KOPT-K1 (cell line): Measurements from ENCODE around the gene LRP1B.

Experiments used
- H3K27ac ChIP-seq: fragments of 200-600 bp; sonication (generic); 2 replicates; pipeline ENCODE4 v1.5.1; 2016; ENCODE audit warnings: antibody characterized with exemption, mild to moderate bottlenecking, low read depth, low read length; ENCODE audit not compliant: poor library complexity, severe bottlenecking
- H3K36me3 ChIP-seq: fragments of 200-600 bp; sonication (generic); 2 replicates; pipeline ENCODE4 v1.5.1; 2017; ENCODE audit warnings: antibody characterized with exemption, mild to moderate bottlenecking, low read length, moderate library complexity; ENCODE audit not compliant: insufficient read depth
- H3K9me3 ChIP-seq: fragments of 200-600 bp; sonication (generic); 2 replicates; pipeline ENCODE4 v1.5.1; 2017; ENCODE audit warnings: antibody characterized with exemption, low read length, mild to moderate bottlenecking; ENCODE audit not compliant: insufficient read depth, poor library complexity, severe bottlenecking

LRP1B gene

DNA sequence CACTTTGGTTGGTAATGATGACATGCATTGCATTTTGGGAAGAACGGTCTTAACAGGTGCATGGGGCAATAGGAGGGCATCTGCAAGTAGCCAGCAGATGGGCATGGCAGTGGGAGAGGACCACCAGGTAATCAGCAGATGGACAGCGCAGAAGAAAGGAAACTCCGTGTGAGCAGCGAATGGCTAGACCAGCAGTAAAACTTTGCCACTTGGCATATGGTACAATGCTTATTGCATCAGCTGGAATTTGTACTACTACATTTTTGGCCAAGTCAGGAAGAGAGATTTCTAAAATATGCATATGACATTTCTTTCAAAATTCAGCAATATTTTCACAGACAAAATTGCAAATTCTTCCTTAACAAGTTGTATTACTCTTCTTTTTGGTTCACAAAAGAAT lies 768.5 kb downstream of the LRP1B start:
- Histone ChIP-seq H3K9me3 (no peaks in the 10 kb centered on the region), H3K36me3 (no peaks in the 10 kb centered on the region), H3K27ac (no peak overlapping the region)

DNA sequence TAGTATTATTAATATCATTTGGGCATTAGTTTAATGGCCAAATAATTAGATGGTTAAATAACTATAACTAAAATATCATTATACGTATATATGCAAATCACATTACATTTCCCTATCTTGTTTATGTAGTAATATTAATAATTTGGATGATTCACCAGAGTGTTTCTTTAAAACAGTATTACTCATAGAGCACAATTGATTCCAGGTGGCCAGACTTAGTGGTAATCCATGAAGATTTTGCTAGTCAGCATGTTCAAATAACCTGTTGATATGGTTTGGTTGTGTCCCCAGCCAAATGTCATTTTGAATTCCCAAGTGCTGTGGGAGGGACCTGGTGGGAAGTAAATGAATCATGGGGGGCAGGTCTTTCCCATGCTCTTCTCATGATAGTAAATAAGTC lies 782.3 kb downstream of the LRP1B start:
- H3K9me3 ChIP-seq, result peaks cover 8% of the 10 kb centered on the region
- H3K36me3 ChIP-seq, result no peaks in the 10 kb centered on the region
- no peak overlapping the region for H3K27ac ChIP-seq

DNA sequence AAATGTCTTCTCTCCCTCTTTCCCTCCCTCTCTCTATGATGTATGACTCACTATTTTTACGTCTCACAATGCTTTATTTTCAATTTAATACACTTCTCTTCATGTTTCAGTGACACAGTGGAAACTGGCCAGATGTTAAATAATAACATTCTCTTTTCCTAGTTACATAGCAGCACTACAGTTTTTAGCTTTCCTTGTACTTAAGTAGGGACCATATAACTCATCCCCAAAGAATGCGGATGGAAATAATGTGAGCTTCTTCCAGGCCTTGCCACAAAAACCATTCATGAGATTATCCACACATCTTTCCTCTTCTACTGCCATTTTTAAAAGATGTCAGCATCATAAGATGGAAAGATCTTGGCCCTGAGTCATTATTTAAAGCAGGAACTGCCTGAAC lies 789.4 kb downstream of the LRP1B start:
- Histone ChIP-seq H3K9me3 (no peaks in the 10 kb centered on the region), H3K36me3 (no peaks in the 10 kb centered on the region), H3K27ac (no peak overlapping the region)

DNA sequence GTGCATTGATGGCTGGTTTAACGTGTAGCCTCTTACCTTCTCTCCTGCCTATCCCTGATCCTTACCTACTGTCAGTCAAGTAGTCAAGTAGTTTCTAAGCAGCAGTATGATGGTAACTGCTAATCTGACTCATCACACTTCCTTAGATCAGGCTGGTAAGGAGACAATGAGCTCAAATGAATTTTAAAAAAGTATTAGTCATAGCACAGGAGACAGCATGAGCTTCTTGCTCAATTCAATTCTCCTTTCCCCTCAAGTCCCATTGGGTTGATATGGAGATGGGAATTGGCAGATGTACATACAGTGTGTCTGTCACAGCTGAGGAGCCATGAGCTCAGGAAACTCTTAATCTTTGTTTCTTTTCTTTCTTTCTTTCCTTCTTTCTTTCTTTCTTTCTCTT lies 799.7 kb downstream of the LRP1B start:
- H3K27ac ChIP-seq, result no peak overlapping the region
- no peaks in the 10 kb centered on the region for H3K9me3 ChIP-seq
- H3K36me3 ChIP-seq, result no peaks in the 10 kb centered on the region

DNA sequence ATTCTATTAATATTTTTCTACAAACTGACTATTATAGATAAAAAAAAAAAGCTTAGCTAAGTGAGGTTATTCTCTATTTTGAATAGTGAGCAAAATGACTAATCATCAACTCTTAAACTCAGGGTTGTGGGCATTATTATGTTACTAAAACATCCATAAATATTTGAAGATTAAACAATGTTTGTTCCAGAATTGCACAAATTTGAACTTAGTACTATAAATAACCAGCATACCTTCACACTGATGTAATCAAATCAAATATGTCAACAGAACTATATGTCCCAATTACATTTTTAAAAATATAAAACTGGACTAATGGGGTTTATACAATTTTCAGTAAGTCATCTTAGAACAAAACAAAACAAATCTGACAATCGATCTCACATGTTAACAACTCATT lies 800.9 kb downstream of the LRP1B start:
- no peaks in the 10 kb centered on the region for H3K36me3 ChIP-seq
- H3K27ac ChIP-seq, result no peak overlapping the region
- H3K9me3 ChIP-seq, result no peaks in the 10 kb centered on the region

DNA sequence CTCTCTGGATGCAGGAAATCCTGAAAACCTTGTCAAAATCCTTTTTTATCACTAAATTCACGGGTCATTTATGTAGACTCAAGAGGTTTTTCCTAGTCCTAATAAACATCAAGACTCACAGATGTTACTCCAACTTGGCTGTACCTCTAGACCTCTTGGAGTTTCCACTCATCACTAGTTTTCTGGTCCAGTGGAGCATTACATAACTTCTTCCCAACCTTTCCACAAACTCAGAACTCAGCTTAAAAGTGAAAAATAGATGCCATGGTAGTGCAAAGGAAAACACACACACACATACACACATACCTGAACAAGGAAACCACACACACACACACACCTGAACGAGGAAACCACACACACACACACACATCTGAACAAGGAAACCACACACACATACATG lies 807.2 kb downstream of the LRP1B start:
- H3K36me3 ChIP-seq, result no peaks in the 10 kb centered on the region
- H3K27ac ChIP-seq, result no peak overlapping the region
- no peaks in the 10 kb centered on the region for H3K9me3 ChIP-seq

DNA sequence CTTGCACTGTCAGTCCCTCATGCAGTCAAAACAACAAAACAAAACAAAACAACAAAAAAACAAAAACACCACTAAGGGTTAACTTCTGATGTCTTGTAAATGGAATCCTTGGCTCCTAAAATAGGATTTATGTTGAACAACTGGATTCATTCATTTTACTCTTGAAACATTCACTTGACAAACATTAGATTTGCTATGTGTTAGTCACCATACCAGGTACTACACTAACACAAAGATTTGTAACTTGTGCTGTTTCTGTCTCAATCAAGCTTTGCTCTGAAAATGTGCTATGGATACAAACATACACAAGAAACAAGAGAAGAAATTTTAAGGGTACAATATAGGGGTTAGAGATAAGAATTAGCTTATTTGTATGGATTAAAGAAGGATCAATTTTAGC lies 812.8 kb downstream of the LRP1B start:
- Histone ChIP-seq H3K36me3 (no peaks in the 10 kb centered on the region), H3K27ac (no peak overlapping the region), H3K9me3 (no peaks in the 10 kb centered on the region)

DNA sequence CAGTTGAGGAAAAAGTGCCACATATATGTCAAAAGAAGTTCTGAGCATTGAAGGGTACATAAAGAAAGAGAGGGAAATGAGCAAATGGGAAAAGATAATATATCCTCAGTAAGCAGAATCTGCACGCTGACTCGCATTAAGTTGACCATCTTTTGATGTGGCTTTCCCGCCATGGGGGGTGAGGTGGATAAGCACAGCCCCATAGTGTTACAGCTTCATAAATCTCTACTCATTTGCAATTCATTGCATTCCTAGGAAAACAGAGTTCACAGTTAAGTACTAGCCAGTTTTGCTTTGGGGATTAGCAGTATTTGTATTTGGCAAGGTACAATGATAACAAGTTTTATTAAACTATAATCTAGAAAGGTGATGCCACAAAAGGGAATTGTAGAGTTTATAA lies 814.2 kb downstream of the LRP1B start:
- Histone ChIP-seq H3K27ac (no peak overlapping the region), H3K36me3 (no peaks in the 10 kb centered on the region), H3K9me3 (no peaks in the 10 kb centered on the region)

DNA sequence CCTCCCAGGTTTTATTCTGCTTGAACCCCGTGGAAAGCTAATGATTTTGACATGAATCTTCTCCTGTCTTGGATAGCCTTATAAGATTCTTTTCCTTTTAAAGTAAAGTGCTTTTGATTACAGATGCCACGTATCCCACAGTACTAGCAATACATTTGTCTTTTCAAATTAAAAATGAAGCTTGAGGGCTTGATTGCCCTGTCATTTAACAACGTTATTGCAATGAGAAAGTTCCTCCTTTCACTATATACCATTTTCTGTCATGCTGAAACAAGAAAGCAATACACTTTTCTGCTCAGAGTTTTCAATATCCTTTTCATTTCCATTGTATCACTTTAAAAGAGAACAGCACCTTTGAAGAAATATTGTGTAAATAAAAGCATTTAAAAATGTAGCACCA lies 814.7 kb downstream of the LRP1B start:
- H3K27ac ChIP-seq, result no peak overlapping the region
- no peaks in the 10 kb centered on the region for H3K9me3 ChIP-seq
- no peaks in the 10 kb centered on the region for H3K36me3 ChIP-seq

DNA sequence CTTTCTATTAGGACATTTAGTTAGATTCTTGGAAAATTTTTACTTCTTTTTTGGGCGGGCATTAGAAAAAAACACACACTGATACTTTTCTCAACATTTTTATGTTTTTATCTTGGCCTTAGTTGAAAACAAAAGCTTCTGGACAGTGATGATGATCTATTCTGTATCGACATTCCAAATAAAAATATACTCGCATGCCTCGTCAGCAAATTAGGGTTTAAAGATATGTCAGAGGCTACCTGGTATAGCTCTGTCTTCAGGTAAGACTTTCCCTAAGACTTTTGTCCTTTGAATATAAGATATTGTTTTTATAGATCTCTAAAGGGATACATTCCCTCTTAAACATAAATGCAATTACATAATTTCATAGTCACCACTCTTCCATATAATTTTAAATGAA lies 816.8 kb downstream of the LRP1B start:
- H3K9me3 ChIP-seq, result no peaks in the 10 kb centered on the region
- H3K36me3 ChIP-seq, result no peaks in the 10 kb centered on the region
- no peak overlapping the region for H3K27ac ChIP-seq

DNA sequence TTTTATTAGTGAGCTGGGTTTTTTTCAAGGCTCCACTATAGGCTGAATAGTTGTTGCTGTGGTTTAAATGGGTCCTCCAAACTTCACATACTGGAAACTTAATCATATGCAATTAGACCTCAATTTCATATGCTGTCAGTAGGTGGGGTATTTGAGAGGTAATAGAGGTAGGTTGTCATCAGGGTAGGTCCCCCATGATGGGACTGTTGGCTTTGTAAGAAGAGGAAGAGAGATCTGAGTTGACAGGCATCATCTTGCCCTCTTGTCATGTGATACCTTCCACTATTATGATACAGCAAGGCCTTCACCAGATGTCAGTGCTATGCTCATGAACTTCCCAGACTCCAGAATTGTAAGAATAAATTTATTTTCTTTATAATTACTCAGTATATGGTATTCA lies 819.4 kb downstream of the LRP1B start:
- H3K36me3 ChIP-seq, result no peaks in the 10 kb centered on the region
- no peak overlapping the region for H3K27ac ChIP-seq
- H3K9me3 ChIP-seq, result peaks cover 4% of the 10 kb centered on the region

DNA sequence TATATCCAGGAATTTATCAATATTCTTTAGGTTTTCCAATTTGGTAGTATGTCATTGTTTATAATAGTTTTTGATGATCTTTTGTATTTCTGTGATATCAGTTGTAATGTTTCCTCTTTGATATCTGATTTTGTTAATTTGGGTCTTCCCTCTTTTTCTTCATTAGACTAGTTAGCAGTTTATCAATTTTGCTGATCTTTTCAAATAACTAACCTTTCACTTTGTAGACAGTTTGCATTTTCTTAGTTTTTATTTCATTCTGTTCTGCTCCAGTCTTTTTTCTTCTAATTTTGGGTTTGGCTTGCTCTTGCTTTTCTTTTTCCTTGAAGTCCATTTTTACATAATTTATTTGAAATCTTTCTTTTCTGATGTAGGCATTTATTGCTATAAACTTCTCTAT lies 824.4 kb downstream of the LRP1B start:
- Histone ChIP-seq H3K36me3 (no peaks in the 10 kb centered on the region), H3K9me3 (peaks cover 4% of the 10 kb centered on the region), H3K27ac (no peak overlapping the region)

DNA sequence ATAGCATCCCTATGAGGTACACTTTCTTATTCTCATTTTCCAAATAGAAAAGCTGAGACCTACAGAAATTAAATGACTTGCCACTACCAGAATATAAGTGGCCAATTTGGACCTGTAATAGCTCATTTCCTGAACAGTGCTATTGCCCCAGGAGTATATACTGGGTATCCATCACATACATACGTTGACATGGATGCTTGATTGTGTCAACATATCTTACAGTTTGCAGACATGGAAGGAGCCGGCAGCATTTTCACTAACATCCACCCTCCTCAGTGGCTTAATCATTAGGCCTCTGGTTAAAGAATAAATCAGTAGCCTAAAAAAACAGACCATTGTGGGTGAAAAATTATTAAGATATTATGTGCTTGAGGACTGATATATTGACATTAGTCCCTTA lies 829.3 kb downstream of the LRP1B start:
- Histone ChIP-seq H3K27ac (no peak overlapping the region), H3K36me3 (no peaks in the 10 kb centered on the region), H3K9me3 (no peaks in the 10 kb centered on the region)

DNA sequence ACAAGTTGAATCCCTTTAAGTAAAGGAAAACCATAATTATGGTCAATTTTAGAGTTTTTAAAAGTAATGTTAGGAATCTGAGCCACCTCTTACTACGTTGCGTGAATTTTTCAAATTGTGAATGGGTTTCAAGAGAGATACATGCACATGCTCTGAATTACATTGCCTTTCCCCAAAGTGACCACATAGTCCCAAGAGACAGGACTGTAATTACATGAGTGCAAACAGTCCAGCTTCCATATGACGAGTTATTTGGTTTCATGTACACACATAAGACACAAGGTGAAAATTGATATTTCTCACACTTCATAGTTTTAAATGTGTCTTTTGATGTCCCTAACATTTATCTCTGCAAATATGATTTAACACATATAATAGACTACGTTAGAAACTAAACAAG lies 850.8 kb downstream of the LRP1B start:
- H3K27ac ChIP-seq, result no peak overlapping the region
- H3K36me3 ChIP-seq, result no peaks in the 10 kb centered on the region
- H3K9me3 ChIP-seq, result no peaks in the 10 kb centered on the region

DNA sequence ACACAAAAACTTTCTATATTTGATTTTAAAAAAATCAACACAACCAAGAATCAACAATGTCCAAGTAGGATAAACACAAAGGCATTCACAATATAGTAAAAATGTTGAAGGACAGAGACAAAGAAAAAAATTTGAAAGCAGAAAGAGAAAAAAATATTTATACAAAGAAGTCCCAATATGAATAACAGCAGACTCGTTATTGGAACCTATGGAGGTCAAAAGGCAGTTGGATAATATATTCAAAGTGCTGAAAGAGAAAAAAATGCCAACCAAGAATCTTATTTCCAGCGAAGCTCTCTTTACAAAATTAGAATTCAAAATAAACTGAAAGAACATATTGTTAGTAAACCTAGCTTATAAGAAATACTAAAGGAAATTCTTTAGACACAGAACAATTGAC lies 859.5 kb downstream of the LRP1B start:
- no peaks in the 10 kb centered on the region for H3K36me3 ChIP-seq
- H3K9me3 ChIP-seq, result peaks cover 10% of the 10 kb centered on the region
- no peak overlapping the region for H3K27ac ChIP-seq

DNA sequence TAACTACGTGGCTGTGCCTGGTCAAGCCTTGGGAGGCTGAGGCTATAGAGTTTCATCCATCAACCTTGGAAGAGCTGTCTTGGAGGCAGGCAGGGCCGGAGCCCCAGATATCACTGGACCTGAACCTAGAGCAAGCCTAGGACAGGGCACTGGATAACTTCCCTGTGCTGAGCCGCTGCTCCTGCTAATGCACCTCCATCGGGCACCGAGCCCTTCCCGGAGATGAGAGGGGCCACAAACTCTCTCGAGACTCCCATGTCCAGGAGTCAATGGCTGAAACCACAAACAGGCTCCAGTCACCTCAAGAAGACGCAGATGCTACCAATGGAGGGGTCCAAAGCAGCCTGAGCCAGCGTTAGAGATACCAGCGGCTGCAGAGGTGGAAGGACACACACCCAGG lies 866.0 kb downstream of the LRP1B start:
- Histone ChIP-seq H3K27ac (no peak overlapping the region), H3K9me3 (no peaks in the 10 kb centered on the region), H3K36me3 (no peaks in the 10 kb centered on the region)

DNA sequence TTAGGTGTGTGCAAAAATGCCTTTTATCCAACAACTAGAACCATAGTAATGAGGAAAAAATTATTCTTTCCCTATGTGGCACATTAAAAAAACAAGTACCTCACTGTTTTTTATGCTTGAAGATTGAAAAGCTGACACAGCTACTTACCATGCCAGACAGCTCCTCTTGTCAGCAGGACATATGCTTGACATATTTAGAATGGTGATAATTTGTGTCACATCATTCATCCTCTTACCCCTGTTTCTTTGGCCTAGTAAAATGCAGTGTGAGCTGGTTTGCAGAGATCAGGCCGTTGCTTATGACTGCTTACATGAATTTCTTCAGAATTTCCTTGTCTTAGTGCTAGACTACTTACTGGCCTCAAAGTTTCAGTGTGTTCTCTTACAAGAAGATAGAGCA lies 869.9 kb downstream of the LRP1B start:
- Histone ChIP-seq H3K36me3 (no peaks in the 10 kb centered on the region), H3K9me3 (no peaks in the 10 kb centered on the region), H3K27ac (no peak overlapping the region)
